ENCODE data around the gene MINDY4.

MINDY4 gene

GRCh38 chr7:30817371-30817767 is 46.2 kb downstream of the MINDY4 start:
- TF ChIP-seq EP300 (IDR thresholded peaks at IDR 0.05; ENCODE audit: borderline replicate concordance) (no peak), YY1 (IDR thresholded peaks at IDR 0.05; ENCODE audit: low read depth) (no peak)

GRCh38 chr7:30824821-30825720 is 53.9 kb downstream of the MINDY4 start:
- TF ChIP-seq YY1 (IDR thresholded peaks at IDR 0.05; ENCODE audit: low read depth) (no peak), EGR1 (IDR thresholded peaks at IDR 0.05) (no peak), RAD21 (IDR thresholded peaks at IDR 0.05; ENCODE audit: low read depth) (no peak), TCF12 (IDR thresholded peaks at IDR 0.05; ENCODE audit: low read depth) (no peak), TAF1 (IDR thresholded peaks at IDR 0.05; ENCODE audit: low read depth) (no peak), FOXM1 (IDR thresholded peaks at IDR 0.05; ENCODE audit: borderline replicate concordance, low read depth) (no peak), MAX (IDR thresholded peaks at IDR 0.05) (no peak), TEAD4 (IDR thresholded peaks at IDR 0.05) (no peak), CREB1 (IDR thresholded peaks at IDR 0.05; ENCODE audit: low read depth) (no peak), CEBPB (IDR thresholded peaks at IDR 0.05) (no peak), ZBTB7A (IDR thresholded peaks at IDR 0.05; ENCODE audit: low read depth) (no peak), USF1 (IDR thresholded peaks at IDR 0.05) (no peak), EP300 (IDR thresholded peaks at IDR 0.05; ENCODE audit: borderline replicate concordance) (no peak), REST (IDR thresholded peaks at IDR 0.05; ENCODE audit: low read depth) (no peak), NFIC (IDR thresholded peaks at IDR 0.05) (no peak)

GRCh38 chr7:30826181-30826580 is 55.0 kb downstream of the MINDY4 start:
- TF ChIP-seq REST (IDR thresholded peaks at IDR 0.05; ENCODE audit: low read depth): no peak
- TF ChIP-seq ZBTB7A (IDR thresholded peaks at IDR 0.05; ENCODE audit: low read depth): no peak
- TF ChIP-seq FOXM1 (IDR thresholded peaks at IDR 0.05; ENCODE audit: borderline replicate concordance, low read depth): no peak
- no peak for TF ChIP-seq RAD21 (IDR thresholded peaks at IDR 0.05; ENCODE audit: low read depth)
- TF ChIP-seq TEAD4 (IDR thresholded peaks at IDR 0.05): no peak
- TF ChIP-seq TAF1 (IDR thresholded peaks at IDR 0.05; ENCODE audit: low read depth): no peak
- TF ChIP-seq MAX (IDR thresholded peaks at IDR 0.05): no peak
- TF ChIP-seq NFIC (IDR thresholded peaks at IDR 0.05): no peak
- no peak for TF ChIP-seq USF1 (IDR thresholded peaks at IDR 0.05)
- TF ChIP-seq CEBPB (IDR thresholded peaks at IDR 0.05): no peak
- no peak for TF ChIP-seq EP300 (IDR thresholded peaks at IDR 0.05; ENCODE audit: borderline replicate concordance)
- TF ChIP-seq YY1 (IDR thresholded peaks at IDR 0.05; ENCODE audit: low read depth): no peak
- no peak for TF ChIP-seq EGR1 (IDR thresholded peaks at IDR 0.05)
- TF ChIP-seq TCF12 (IDR thresholded peaks at IDR 0.05; ENCODE audit: low read depth): no peak
- no peak for TF ChIP-seq CREB1 (IDR thresholded peaks at IDR 0.05; ENCODE audit: low read depth)

- TF ChIP-seq EGR1 (IDR thresholded peaks at IDR 0.05): no peak
- no peak for TF ChIP-seq RAD21 (IDR thresholded peaks at IDR 0.05; ENCODE audit: low read depth)
- no peak for TF ChIP-seq EP300 (IDR thresholded peaks at IDR 0.05; ENCODE audit: borderline replicate concordance)
- TF ChIP-seq TAF1 (IDR thresholded peaks at IDR 0.05; ENCODE audit: low read depth): no peak
- TF ChIP-seq TEAD4 (IDR thresholded peaks at IDR 0.05): no peak
- TF ChIP-seq MAX (IDR thresholded peaks at IDR 0.05): no peak
- no peak for TF ChIP-seq FOXM1 (IDR thresholded peaks at IDR 0.05; ENCODE audit: borderline replicate concordance, low read depth)
- no peak for TF ChIP-seq ZBTB7A (IDR thresholded peaks at IDR 0.05; ENCODE audit: low read depth)
These were observed 57.4 kb downstream of the MINDY4 start for GRCh38 chr7:30828591-30828990.

GRCh38 chr7:30829471-30829870 is 58.3 kb downstream of the MINDY4 start:
- TF ChIP-seq TEAD4 (IDR thresholded peaks at IDR 0.05) (no peak), FOXM1 (IDR thresholded peaks at IDR 0.05; ENCODE audit: borderline replicate concordance, low read depth) (no peak), USF1 (IDR thresholded peaks at IDR 0.05) (no peak)
